Nephron (organoid): Measurements from ENCODE around the gene CMTM4.

Experiments
- H3K27ac Mint-ChIP-seq, 3 experiments: 2 replicates each; pipeline ENCODE4 v1.8.0; 2020; ENCODE audit warnings: mixed read lengths in 3 of 3, mild to moderate bottlenecking in 2 of 3, moderate library complexity in 1 of 3
- H3K27me3 Mint-ChIP-seq: 2 replicates; pipeline ENCODE4 v1.8.0; 2021; ENCODE audit warnings: low read depth, mild to moderate bottlenecking, moderate library complexity, mixed read lengths
- H3K36me3 Mint-ChIP-seq: 2 replicates; pipeline ENCODE4 v1.8.0; 2020; ENCODE audit warnings: low read depth, mixed read lengths
- H3K4me1 Mint-ChIP-seq: 2 replicates; pipeline ENCODE4 v1.8.0; 2020; ENCODE audit warnings: mixed read lengths
- H3K4me3 Mint-ChIP-seq, 3 experiments: 2 replicates each; pipeline ENCODE4 v1.8.0; 2020; ENCODE audit warnings: mild to moderate bottlenecking in 3 of 3, mixed read lengths in 3 of 3, moderate library complexity in 2 of 3
- H3K9me3 Mint-ChIP-seq: 2 replicates; pipeline ENCODE4 v1.8.0; 2020; ENCODE audit warnings: mixed read lengths
- TF ChIP-seq, protein P1 (sequence below), 3 experiments: fragments of 200-600 bp; sonication (generic); IDR thresholded peaks; one replicate each; pipeline ENCODE4 v1.5.0; 2021; ENCODE audit warnings: antibody characterized with exemption in 3 of 3; ENCODE audit not compliant: unreplicated experiment in 3 of 3

Gene CMTM4

DNA sequence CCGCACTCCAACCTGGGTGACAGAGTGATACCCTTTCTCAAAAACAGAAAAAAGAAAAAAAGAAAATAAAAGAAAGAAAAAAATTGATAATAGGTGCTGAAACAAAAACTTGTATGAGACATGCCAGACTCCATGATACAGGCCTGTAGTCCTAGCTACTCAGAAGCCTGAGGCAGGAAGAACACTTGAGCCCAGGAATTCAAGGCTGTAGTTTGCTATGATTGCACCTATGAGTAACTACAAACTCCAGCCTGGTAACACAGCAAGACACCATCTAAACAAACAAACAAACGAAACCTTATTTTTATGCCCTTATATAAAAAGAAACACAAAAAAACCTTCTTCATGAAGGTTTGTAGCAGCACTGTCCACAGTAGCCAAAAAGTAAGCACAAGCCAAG, 5.0 kb upstream of the CMTM4 start:
- TF ChIP-seq, protein P1, sequence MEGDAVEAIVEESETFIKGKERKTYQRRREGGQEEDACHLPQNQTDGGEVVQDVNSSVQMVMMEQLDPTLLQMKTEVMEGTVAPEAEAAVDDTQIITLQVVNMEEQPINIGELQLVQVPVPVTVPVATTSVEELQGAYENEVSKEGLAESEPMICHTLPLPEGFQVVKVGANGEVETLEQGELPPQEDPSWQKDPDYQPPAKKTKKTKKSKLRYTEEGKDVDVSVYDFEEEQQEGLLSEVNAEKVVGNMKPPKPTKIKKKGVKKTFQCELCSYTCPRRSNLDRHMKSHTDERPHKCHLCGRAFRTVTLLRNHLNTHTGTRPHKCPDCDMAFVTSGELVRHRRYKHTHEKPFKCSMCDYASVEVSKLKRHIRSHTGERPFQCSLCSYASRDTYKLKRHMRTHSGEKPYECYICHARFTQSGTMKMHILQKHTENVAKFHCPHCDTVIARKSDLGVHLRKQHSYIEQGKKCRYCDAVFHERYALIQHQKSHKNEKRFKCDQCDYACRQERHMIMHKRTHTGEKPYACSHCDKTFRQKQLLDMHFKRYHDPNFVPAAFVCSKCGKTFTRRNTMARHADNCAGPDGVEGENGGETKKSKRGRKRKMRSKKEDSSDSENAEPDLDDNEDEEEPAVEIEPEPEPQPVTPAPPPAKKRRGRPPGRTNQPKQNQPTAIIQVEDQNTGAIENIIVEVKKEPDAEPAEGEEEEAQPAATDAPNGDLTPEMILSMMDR (IDR thresholded peaks at IDR 0.05; ENCODE audit: unreplicated experiment in 3 of 3) = no peak
- Mint-ChIP-seq H3K9me3 (no peaks in the 10 kb centered on the region), H3K27ac (no peak overlapping the region), H3K27me3 (peaks cover 8% of the 10 kb centered on the region), H3K4me3 (no peak overlapping the region), H3K4me1 (no peaks in the 10 kb centered on the region), H3K36me3 (no peaks in the 10 kb centered on the region)

DNA sequence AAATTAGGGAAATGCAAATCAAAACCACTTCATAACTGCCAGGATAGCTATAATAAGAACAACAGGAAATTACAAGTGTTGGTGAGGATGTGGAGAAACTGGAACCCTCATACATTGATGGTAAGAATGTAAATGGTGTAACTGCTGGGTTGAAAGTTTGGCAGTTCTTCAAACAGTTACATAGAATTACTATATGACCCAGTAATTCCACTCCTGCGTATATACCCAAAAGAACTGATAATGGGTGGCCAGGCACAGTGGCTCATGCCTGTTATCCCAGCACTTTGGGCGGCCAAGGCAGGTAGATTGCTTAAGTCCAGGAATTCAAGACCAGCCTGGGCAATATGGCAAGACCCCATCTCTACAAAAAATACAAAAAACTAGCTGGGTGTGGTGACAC, 4.5 kb upstream of the CMTM4 start:
- H3K4me3 Mint-ChIP-seq = peak overlapping the region in 1 of 3 experiments; percentile 32
- H3K27me3 Mint-ChIP-seq = peaks cover 8% of the 10 kb centered on the region
- H3K27ac Mint-ChIP-seq = no peak overlapping the region
- H3K36me3 Mint-ChIP-seq = no peaks in the 10 kb centered on the region
- no peaks in the 10 kb centered on the region for H3K4me1 Mint-ChIP-seq
- H3K9me3 Mint-ChIP-seq = no peaks in the 10 kb centered on the region
- TF ChIP-seq, protein P1 (IDR thresholded peaks at IDR 0.05; ENCODE audit: unreplicated experiment in 3 of 3) = no peak

DNA sequence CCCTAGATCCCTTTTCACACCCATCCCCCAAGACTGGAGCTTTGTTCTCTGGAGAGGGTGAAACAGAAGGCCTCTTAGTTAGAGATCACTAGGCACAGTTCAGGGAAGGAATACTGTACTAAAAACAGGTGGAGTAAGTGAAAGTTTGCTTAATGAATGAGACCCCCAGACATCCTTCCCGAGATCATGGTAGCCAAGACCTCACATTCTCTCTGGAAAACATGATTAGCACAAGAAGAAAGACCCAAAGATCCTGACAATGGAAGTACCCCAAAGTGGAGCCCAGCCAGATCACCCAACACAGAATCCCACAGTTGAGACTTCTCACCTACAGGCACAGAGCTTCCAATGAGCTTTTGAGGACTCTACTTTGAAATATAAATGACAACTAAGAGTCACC, 3.4 kb upstream of the CMTM4 start:
- TF ChIP-seq, protein P1 (IDR thresholded peaks at IDR 0.05; ENCODE audit: unreplicated experiment in 3 of 3) = no peak
- no peaks in the 10 kb centered on the region for H3K9me3 Mint-ChIP-seq
- peaks cover 5% of the 10 kb centered on the region for H3K4me1 Mint-ChIP-seq
- H3K36me3 Mint-ChIP-seq = no peaks in the 10 kb centered on the region
- H3K27me3 Mint-ChIP-seq = peaks cover 13% of the 10 kb centered on the region
- no peak overlapping the region for H3K4me3 Mint-ChIP-seq
- no peak overlapping the region for H3K27ac Mint-ChIP-seq

DNA sequence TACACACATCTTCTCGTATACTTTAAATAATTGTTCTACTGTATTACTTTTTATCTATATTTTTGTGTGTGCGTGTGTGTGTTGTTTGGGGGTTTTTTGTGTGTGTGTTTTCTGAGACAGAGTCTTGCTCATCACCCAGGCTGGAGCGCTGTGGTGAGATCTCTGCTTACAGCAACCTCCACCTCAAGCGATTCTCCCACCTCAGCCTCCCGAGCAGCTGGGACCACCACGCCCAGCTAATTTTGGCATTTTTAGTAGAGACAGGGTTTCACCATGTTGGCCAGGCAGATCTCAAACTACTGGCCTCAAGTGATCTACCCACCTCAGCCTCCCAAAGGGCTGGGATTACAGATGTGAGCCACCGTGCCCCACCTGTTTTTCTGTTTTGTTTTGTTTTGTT, 1.5 kb upstream of the CMTM4 start:
- H3K4me1 Mint-ChIP-seq = peaks cover 9% of the 10 kb centered on the region
- TF ChIP-seq, protein P1 (IDR thresholded peaks at IDR 0.05; ENCODE audit: unreplicated experiment in 3 of 3) = no peak
- H3K27ac Mint-ChIP-seq = peak overlapping the region in 1 of 3 experiments; percentile 19
- no peaks in the 10 kb centered on the region for H3K36me3 Mint-ChIP-seq
- H3K9me3 Mint-ChIP-seq = no peaks in the 10 kb centered on the region
- peak overlapping the region; percentile 78 to 84 (median 80) for H3K4me3 Mint-ChIP-seq
- peaks cover 22% of the 10 kb centered on the region for H3K27me3 Mint-ChIP-seq

DNA sequence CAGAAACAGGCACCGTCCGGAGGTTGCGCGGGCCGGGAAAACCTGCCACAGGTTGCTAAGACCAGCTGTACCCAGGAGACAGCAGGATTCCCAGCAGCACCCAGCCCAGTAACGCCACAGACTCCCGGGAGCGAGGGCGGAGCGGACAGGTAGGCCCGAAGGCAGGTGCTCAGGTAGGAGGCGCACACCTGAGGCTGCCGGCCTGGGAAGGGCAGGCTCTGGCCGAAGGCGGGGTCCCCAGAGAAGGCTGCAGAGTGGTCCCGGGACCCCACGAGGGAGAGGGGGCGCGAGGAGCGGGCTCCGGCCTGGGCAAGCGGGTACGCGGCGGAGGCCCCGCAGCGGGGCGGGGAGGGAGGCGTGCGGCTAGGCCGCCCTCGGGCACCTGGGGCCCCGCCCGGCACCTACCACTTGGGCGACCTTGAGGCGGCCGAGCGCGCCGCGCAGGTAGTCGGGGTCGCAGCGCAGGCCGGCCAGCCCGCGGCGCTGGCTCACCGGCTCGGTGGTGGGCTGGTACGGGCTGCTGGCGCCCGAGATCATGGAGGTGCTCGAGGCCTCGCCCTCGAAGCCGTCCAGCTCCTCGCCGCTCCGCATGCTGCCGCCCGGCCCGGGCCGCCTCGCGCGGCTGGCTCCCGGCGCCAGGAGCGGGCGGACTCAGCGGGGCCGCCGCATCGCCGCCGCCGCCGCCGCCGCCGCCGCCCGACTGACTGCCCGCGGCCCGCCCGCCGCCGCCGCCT, 441 bp downstream of the CMTM4 start:
- peak overlapping the region; percentile 86 to 90 (median 89) for H3K4me3 Mint-ChIP-seq
- peaks cover 22% of the 10 kb centered on the region for H3K27me3 Mint-ChIP-seq
- H3K4me1 Mint-ChIP-seq = peaks cover 9% of the 10 kb centered on the region
- no peaks in the 10 kb centered on the region for H3K36me3 Mint-ChIP-seq
- TF ChIP-seq, protein P1 (IDR thresholded peaks at IDR 0.05; ENCODE audit: unreplicated experiment in 3 of 3) = no peak
- H3K27ac Mint-ChIP-seq = peak overlapping the region in 1 of 3 experiments; percentile 63
- no peaks in the 10 kb centered on the region for H3K9me3 Mint-ChIP-seq

DNA sequence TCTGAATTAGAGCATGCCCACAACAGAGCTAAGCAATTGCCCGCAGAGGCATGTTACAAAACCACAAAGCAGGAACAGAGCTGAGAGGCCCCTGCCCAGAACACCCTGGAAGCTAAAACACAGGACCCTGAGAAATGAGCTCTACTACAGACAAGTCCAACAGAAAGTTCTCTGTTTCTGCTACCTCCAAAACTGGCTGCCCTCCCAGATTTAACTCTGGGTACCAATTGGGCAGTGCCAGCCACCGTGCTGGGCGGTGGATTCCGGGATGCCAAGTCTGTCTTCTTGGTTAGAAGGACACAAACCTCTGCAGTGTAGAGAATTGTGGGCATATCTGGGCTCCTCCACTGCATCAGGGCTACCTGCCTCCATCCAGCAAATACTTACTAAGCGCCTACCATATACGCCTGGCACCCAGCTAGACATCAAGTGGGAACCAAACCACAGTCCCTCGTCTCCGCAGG, 1.0 kb downstream of the CMTM4 start:
- peak overlapping the region; percentile 21 to 79 (median 77) for H3K27ac Mint-ChIP-seq
- H3K36me3 Mint-ChIP-seq = no peaks in the 10 kb centered on the region
- TF ChIP-seq, protein P1 (IDR thresholded peaks at IDR 0.05; ENCODE audit: unreplicated experiment in 3 of 3) = no peak
- H3K4me3 Mint-ChIP-seq = peak overlapping the region; percentile 86 to 90 (median 89)
- peaks cover 22% of the 10 kb centered on the region for H3K27me3 Mint-ChIP-seq
- peaks cover 9% of the 10 kb centered on the region for H3K4me1 Mint-ChIP-seq
- H3K9me3 Mint-ChIP-seq = no peaks in the 10 kb centered on the region
